Measurements from ENCODE around the gene IRS2. TPM values are rescaled to one million over a fixed set of nuclear protein-coding genes. Genes with fewer than 3 reads are reported as not detected.

The IRS2 gene
- polyA plus RNA-seq, 6 donors from 2014 or later: 1.5 to 6.8 (median 4.0) TPM

DNA sequence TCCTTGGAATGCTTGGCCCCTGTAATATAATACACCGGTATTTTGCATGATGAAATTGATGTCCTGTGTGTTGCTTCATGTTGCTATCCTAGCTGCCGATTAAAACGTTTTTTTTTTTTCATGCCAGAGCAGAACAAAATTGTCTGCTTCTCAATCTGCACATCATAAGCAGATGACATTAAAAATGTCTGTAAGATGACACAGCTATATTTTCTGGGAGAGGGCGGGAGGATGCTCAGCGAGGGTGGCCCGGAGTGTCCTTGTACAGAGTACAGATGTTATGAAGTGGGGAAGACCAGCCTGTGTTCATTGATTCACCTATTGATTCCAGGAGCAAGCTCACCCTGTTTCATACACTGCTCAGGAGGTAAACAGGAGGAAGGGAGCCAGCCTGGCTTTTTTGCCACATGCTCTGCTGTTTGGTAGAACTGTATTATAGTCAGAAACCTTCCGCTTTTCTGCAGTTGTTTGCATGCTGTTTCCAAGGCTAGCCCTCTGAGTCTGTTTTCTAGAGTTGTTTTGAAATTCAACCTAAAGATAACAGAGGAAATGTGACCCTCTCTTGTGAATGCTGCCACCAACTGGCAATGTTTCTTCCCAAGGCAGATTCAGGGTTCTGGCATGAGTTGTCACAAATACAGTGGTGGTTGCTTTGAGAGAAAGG is 4.7 kb upstream of the IRS2 start:
- Mint-ChIP-seq H3K4me1 (peaks cover 0 to 7% (median 0%) of the 10 kb centered on the region in 3 donors), H3K27ac (peak overlapping the region in 1 of 6 donors; percentile 37), H3K9me3 (no peaks in the 10 kb centered on the region), H3K36me3 (no peaks in the 10 kb centered on the region), H3K4me3 (peak overlapping the region in 2 of 8 donors; percentile 31 to 42), H3K27me3 (peaks cover 6 to 16% (median 8%) of the 10 kb centered on the region in 3 donors)
- peak; percentile 2 to 6 for ATAC-seq (ENCODE audit: low read depth in 2 of 2)
- DNase-seq: no peak

DNA sequence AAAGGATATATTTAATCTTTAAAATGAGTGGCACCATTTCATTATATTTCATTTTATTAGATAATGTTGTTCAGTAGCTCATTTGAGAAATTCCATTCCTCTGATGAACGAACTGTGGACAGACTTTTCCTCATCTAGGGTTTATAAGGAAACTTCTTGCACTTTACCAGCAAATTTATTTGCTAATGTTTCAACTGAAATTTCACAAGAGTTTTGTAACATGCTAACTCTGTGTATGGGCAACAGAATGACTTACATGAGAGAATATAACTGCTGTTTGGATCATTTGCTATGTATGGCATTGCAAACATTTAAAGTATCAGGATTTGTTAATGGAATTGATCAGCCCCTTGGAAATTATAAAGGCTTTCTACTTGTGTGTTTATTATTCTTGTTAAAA is 3.7 kb upstream of the IRS2 start:
- DNase-seq (no peak), ATAC-seq (ENCODE audit: low read depth in 2 of 2) (no peak)
- Mint-ChIP-seq H3K27ac (no peak overlapping the region), H3K9me3 (no peaks in the 10 kb centered on the region), H3K4me1 (peaks cover 0 to 7% (median 0%) of the 10 kb centered on the region in 3 donors), H3K4me3 (no peak overlapping the region), H3K36me3 (no peaks in the 10 kb centered on the region), H3K27me3 (peaks cover 0 to 7% (median 0%) of the 10 kb centered on the region in 3 donors)

DNA sequence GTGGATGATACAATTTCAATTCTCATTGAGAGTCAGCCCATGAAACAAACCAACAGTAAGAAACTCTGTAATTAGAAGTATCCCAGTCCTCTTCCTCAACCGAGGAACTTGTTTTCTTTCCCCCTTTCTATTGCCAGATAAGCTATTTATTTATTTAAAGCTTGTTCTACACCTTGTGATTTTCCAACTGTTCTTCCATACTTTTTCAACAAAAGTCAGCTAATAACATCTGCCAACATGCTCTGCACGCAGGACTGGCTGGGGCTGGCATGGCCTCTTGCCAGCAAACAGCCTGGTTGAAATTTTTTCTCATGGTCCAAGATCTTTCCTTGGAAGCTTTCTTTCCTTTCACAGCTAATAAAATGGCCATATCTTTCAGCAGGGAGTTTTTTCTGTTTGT is 2.9 kb upstream of the IRS2 start:
- Mint-ChIP-seq H3K27ac (peak overlapping the region in 1 of 6 donors; percentile 34), H3K27me3 (peaks cover 0 to 5% (median 0%) of the 10 kb centered on the region in 3 donors), H3K36me3 (no peaks in the 10 kb centered on the region), H3K4me3 (peak overlapping the region in 2 of 8 donors; percentile 21 to 70), H3K9me3 (no peaks in the 10 kb centered on the region), H3K4me1 (peaks cover 0 to 7% (median 0%) of the 10 kb centered on the region in 3 donors)
- DNase-seq (no peak), ATAC-seq (ENCODE audit: low read depth in 2 of 2) (no peak)

DNA sequence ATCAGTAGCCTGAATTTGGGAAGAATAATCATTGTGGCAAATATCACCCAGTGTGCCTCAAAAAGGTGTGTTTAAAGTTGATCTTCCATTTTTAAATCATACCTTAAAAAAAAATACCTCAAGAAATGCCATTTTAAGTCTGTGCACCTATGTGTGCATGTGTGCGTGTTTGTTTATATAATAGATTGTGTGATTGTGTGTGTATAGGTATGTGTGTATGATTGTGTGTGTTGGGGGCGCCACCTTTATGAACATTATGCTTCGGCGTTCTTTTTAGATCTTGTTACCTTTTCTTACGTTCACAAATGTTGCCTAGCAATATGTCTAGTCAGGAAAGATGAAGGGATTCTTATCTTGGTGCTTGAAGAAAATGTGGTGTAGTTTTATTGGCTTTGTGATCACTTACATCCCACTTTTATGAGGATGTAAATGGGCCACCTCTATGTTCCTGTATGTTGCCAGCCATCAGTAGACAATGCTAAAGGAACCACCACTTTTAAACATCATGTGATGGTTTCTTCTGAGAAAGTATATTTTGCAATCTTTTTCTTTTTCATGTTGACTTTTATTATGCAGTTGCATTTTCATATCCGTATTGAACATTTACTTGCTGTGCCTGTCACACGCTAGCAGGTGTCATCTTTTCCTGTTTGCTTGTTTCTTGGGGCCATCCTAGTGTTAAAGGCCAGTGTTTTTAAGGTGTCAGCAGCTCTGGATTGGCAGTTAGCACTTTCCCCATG is 2.2 kb upstream of the IRS2 start:
- Mint-ChIP-seq H3K27me3 (peaks cover 0 to 5% (median 0%) of the 10 kb centered on the region in 3 donors), H3K4me1 (peaks cover 0 to 7% (median 0%) of the 10 kb centered on the region in 3 donors), H3K36me3 (no peaks in the 10 kb centered on the region), H3K9me3 (no peaks in the 10 kb centered on the region), H3K4me3 (peak overlapping the region in 6 of 8 donors; percentile 7 to 91 (median 48)), H3K27ac (peak overlapping the region in 1 of 6 donors; percentile 89)
- DNase-seq: no peak
- ATAC-seq (ENCODE audit: low read depth in 2 of 2): no peak

- DNase-seq (no peak), ATAC-seq (ENCODE audit: low read depth in 2 of 2) (no peak)
- peak overlapping the region; percentile 70 to 95 (median 84) for H3K4me3 Mint-ChIP-seq
- no peaks in the 10 kb centered on the region for H3K9me3 Mint-ChIP-seq
- H3K36me3 Mint-ChIP-seq: no peaks in the 10 kb centered on the region
- H3K27ac Mint-ChIP-seq: peak overlapping the region in 4 of 6 donors; percentile 47 to 94 (median 84)
- peaks cover 0 to 5% (median 0%) of the 10 kb centered on the region in 3 donors for H3K27me3 Mint-ChIP-seq
- H3K4me1 Mint-ChIP-seq: peaks cover 0 to 7% (median 3%) of the 10 kb centered on the region in 3 donors
Measured at GRCh38 chr13:109787135-109787954, 962 bp upstream of the IRS2 start.

DNA sequence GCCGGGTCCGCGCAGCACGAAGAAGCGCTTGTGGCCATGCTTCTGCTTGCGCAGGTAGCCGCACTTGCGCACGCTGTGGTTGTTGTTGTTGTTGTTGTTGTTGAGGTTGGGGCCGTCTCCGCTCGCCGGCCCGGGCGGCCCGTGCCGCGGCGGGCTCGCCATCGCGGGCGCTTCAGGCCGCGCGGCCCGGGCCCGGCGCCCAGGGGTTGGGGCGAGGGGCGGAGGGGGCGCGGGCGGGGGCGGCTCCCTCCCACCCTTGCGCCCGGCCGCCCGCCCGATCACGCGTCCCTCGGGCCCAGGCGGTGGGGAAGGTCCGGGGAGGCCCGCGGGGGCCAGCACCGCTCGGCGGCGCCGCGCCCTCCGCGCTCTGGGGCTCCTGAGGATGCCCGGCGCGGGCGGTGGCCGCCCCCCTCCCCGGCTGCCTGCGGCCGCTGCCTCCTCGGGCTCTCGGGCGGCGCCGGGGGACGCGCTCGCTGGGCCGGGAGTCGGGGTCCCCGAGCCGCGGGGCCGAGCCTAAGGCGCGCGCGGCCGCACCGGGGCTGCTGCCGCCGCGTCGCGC is 412 bp downstream of the IRS2 start:
- Mint-ChIP-seq H3K4me3 (peak overlapping the region in 7 of 8 donors; percentile 46 to 93 (median 77)), H3K27ac (peak overlapping the region in 2 of 6 donors; percentile 74 to 89), H3K4me1 (peaks cover 4 to 8% (median 7%) of the 10 kb centered on the region in 3 donors), H3K36me3 (no peaks in the 10 kb centered on the region), H3K9me3 (no peaks in the 10 kb centered on the region), H3K27me3 (no peaks in the 10 kb centered on the region)
- DNase-seq (no peak), ATAC-seq (ENCODE audit: low read depth in 2 of 2) (peak; percentile 20 to 22)

GRCh38 chr13:109785141-109785891 is 1.1 kb downstream of the IRS2 start:
- peak overlapping the region; percentile 67 to 88 (median 80) for H3K4me3 Mint-ChIP-seq
- peaks cover 8 to 14% (median 13%) of the 10 kb centered on the region in 3 donors for H3K4me1 Mint-ChIP-seq
- H3K36me3 Mint-ChIP-seq: no peaks in the 10 kb centered on the region
- ATAC-seq (ENCODE audit: low read depth in 2 of 2) (peak; percentile 2 to 8), DNase-seq (peak; percentile 50)
- peak overlapping the region; percentile 44 to 89 (median 76) for H3K27ac Mint-ChIP-seq
- no peaks in the 10 kb centered on the region for H3K9me3 Mint-ChIP-seq
- H3K27me3 Mint-ChIP-seq: no peaks in the 10 kb centered on the region

DNA sequence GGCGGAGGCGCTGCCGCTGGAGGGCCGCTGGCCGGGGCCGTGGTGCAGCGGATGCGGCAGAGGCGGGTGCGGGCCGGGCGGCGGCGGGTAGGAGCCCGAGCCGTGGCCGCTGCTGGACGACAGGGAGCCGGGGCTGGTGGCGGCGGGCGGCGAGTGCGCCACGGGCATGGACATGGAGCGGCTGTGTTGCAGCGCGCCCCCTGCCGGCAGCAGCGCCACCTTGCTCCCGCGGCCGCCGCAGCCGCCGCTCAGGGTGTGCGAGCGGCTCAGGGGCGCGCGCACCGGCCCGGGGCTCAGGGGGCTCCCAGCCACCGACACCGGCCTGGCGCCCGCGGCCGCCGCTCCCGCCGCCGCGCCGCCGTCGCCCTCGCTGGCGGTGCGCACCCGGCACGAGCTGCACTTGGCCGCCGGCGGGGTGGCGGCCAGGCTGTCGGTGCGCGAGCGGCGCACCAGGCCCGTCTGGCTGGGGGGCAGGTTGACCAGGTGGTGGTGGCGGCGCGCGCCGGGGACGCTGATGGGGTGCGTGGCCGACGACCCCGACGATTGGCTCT is 1.7 kb downstream of the IRS2 start:
- Mint-ChIP-seq H3K36me3 (no peaks in the 10 kb centered on the region), H3K27ac (peak overlapping the region in 5 of 6 donors; percentile 44 to 89 (median 78)), H3K4me3 (peak overlapping the region; percentile 67 to 88 (median 80)), H3K9me3 (no peaks in the 10 kb centered on the region), H3K27me3 (no peaks in the 10 kb centered on the region), H3K4me1 (peaks cover 13 to 21% (median 20%) of the 10 kb centered on the region in 3 donors)
- ATAC-seq (ENCODE audit: low read depth in 2 of 2) (peak; percentile 17 to 18), DNase-seq (peak; percentile 61)

GRCh38 chr13:109783815-109784589 is 2.4 kb downstream of the IRS2 start:
- Mint-ChIP-seq H3K9me3 (no peaks in the 10 kb centered on the region), H3K36me3 (no peaks in the 10 kb centered on the region), H3K4me1 (peaks cover 20 to 27% (median 26%) of the 10 kb centered on the region in 3 donors), H3K27me3 (no peaks in the 10 kb centered on the region), H3K4me3 (peak overlapping the region in 2 of 8 donors; percentile 19 to 60), H3K27ac (peak overlapping the region in 3 of 6 donors; percentile 26 to 84 (median 63))
- no peak for DNase-seq
- ATAC-seq (ENCODE audit: low read depth in 2 of 2): no peak

DNA sequence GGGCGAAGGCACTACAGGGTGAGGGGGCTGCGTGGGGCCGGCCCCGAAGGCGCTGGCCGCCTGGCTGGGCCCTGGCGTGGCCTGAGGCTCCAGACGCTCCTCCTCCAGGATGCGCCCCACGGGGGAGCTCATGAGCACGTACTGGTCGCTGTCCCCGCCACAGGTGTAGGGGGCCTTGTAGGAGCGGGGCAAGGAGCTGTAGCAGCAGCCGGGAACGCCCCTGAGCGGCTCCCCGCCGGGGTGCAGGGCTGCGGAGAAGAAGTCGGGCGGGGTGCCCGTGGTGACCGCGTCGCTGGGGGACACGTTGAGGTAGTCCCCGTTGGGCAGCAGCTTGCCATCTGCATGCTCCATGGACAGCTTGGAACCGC is 3.0 kb downstream of the IRS2 start:
- no peaks in the 10 kb centered on the region for H3K27me3 Mint-ChIP-seq
- ATAC-seq (ENCODE audit: low read depth in 2 of 2) (no peak), DNase-seq (no peak)
- H3K9me3 Mint-ChIP-seq: no peaks in the 10 kb centered on the region
- H3K4me3 Mint-ChIP-seq: peak overlapping the region in 1 of 8 donors; percentile 60
- H3K27ac Mint-ChIP-seq: peak overlapping the region in 1 of 6 donors; percentile 84
- H3K36me3 Mint-ChIP-seq: no peaks in the 10 kb centered on the region
- peaks cover 26 to 33% (median 32%) of the 10 kb centered on the region in 3 donors for H3K4me1 Mint-ChIP-seq

DNA sequence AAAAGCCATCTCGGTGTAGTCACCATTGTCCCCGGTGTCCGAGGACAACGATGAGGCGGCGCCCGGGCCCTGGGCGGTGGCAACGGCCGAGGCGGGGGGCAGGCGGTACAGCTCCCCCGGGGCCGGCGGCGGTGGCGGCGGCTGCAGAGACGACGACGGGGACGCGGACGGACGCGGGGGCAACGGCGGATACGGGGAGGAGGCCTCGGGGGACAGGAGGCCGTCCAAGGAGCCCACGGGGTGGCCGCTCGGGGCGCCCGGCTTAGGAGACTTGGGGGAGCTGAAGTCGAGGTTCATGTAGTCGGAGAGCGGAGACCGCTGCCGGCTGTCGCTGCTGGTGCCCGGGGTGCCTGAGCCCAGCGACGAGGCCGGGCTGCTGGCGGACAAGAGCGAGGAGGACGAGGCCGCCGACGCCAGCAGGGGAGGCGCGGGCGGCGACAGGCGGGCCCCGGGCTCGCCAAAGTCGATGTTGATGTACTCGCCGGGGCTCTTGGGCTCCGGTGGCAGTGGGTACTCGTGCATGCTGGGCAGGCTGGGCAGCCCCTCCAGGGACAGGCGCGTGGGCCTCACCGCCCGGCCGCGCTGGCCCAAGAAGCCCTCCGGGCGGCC is 3.5 kb downstream of the IRS2 start:
- Mint-ChIP-seq H3K9me3 (no peaks in the 10 kb centered on the region), H3K4me3 (peak overlapping the region in 4 of 8 donors; percentile 60 to 83 (median 72)), H3K36me3 (no peaks in the 10 kb centered on the region), H3K4me1 (peaks cover 30 to 38% (median 37%) of the 10 kb centered on the region in 3 donors), H3K27me3 (no peaks in the 10 kb centered on the region), H3K27ac (peak overlapping the region in 3 of 6 donors; percentile 41 to 84 (median 73))
- ATAC-seq (ENCODE audit: low read depth in 2 of 2) (no peak), DNase-seq (no peak)
